GM23248 (cell line): ENCODE measurements around the gene NUP214. TPM values are rescaled to one million over a fixed set of nuclear protein-coding genes. Genes with fewer than 3 reads are reported as not detected.

ENCODE experiments used
- DNase-seq: peaks from one replicate; pipeline ENCODE4 v3.0.0-alpha.2; 2015
- H2AFZ ChIP-seq: fragments of 200-600 bp; sonication (generic); 2 replicates; pipeline ENCODE4 v1.6.1; 2016; ENCODE audit warnings: antibody characterized with exemption
- H3F3A ChIP-seq: fragments of 200-600 bp; sonication (generic); 2 replicates; pipeline ENCODE4 v1.6.1; 2016; ENCODE audit warnings: mild to moderate bottlenecking, antibody characterized with exemption, mixed run types; ENCODE audit not compliant: insufficient read depth
- H3K27ac ChIP-seq: fragments of 200-600 bp; sonication (generic); 2 replicates; pipeline ENCODE4 v1.5.1; 2016; ENCODE audit warnings: mild to moderate bottlenecking
- H3K27me3 ChIP-seq: fragments of 200-600 bp; sonication (generic); replicated peaks from 2 replicates; pipeline ENCODE4 v1.6.1; 2016; ENCODE audit warnings: mild to moderate bottlenecking; ENCODE audit not compliant: insufficient read depth
- H3K36me3 ChIP-seq: fragments of 200-600 bp; sonication (generic); 2 replicates; pipeline ENCODE4 v1.6.1; 2016; ENCODE audit warnings: low read depth, mild to moderate bottlenecking
- H3K4me1 ChIP-seq: fragments of 200-600 bp; sonication (generic); 2 replicates; pipeline ENCODE4 v1.6.1; 2016; ENCODE audit warnings: mild to moderate bottlenecking; ENCODE audit not compliant: insufficient read depth
- H3K4me2 ChIP-seq: fragments of 200-600 bp; sonication (generic); one replicate; pipeline ENCODE4 v1.6.1; 2016; ENCODE audit warnings: mild to moderate bottlenecking; ENCODE audit not compliant: unreplicated experiment
- H3K4me3 ChIP-seq: fragments of 200-600 bp; sonication (generic); 2 replicates; pipeline ENCODE4 v1.5.1; 2016; ENCODE audit warnings: mild to moderate bottlenecking
- H3K79me2 ChIP-seq: fragments of 200-600 bp; sonication (generic); 2 replicates; pipeline ENCODE4 v1.6.1; 2016; ENCODE audit warnings: mild to moderate bottlenecking; ENCODE audit not compliant: insufficient read depth
- H3K9ac ChIP-seq: fragments of 200-600 bp; sonication (generic); 2 replicates; pipeline ENCODE4 v1.6.1; 2016; ENCODE audit warnings: mild to moderate bottlenecking
- H3K9me2 ChIP-seq: fragments of 200-600 bp; sonication (generic); 2 replicates; pipeline ENCODE4 v1.6.1; 2016; ENCODE audit warnings: mixed run types, mild to moderate bottlenecking, moderate library complexity; ENCODE audit not compliant: insufficient read depth
- H3K9me3 ChIP-seq: fragments of 200-600 bp; sonication (generic); one replicate; pipeline ENCODE4 v1.6.1; 2017; ENCODE audit warnings: low read depth
- H4K20me1 ChIP-seq: fragments of 200-600 bp; sonication (generic); 2 replicates; pipeline ENCODE4 v1.6.0; 2016; ENCODE audit not compliant: insufficient read depth
- EZH2 ChIP-seq: fragments of 200-600 bp; sonication (generic); IDR thresholded peaks from 2 replicates; pipeline ENCODE4 v1.6.1; 2018; ENCODE audit warnings: antibody characterized with exemption, mild to moderate bottlenecking; ENCODE audit not compliant: insufficient read depth, poor library complexity, severe bottlenecking
- EZH2phosphoT487 ChIP-seq: fragments of 200-600 bp; sonication (generic); IDR thresholded peaks from 2 replicates; pipeline ENCODE4 v1.6.1; 2018; ENCODE audit warnings: antibody characterized with exemption, moderate library complexity, mild to moderate bottlenecking, low read depth; ENCODE audit not compliant: insufficient read depth
- WGBS, 2 experiments: methylation state at CpG; one replicate each; pipeline ENCODE4 v1.1.6; 2015 to 2017; ENCODE audit warnings: low lambda C conversion rate in 2 of 2, low coverage in 1 of 2; ENCODE audit errors: missing lambda C conversion rate in 2 of 2; 5-methylcytosine and 5-hydroxymethylcytosine counted together
- in situ Hi-C: fragments of 300-500 bp; cut with MboI; formaldehyde crosslinking; loops from 2 replicates; pipeline ENCODE4 v1.15.0; 2020
- polyA plus RNA-seq: library from polyadenylated mRNA; unstranded; fragments of >200 nt; fragmentation: Nextera tagmentation; extraction: Ambion mirVana; gene quantifications from 2 replicates; pipeline ENCODE4 v1.2.1, GENCODE V29; 2016
- total RNA-seq: library from RNA; depleted of rRNA; stranded (reverse); fragments of >200 nt; shearing (Covaris generic); gene quantifications from 2 replicates; pipeline ENCODE4 v1.2.3, GENCODE V29; 2014

NUP214 gene
- total and polyA plus RNA-seq, 2 experiments from 2014 or later: 13.1 to 14.3 TPM

DNA sequence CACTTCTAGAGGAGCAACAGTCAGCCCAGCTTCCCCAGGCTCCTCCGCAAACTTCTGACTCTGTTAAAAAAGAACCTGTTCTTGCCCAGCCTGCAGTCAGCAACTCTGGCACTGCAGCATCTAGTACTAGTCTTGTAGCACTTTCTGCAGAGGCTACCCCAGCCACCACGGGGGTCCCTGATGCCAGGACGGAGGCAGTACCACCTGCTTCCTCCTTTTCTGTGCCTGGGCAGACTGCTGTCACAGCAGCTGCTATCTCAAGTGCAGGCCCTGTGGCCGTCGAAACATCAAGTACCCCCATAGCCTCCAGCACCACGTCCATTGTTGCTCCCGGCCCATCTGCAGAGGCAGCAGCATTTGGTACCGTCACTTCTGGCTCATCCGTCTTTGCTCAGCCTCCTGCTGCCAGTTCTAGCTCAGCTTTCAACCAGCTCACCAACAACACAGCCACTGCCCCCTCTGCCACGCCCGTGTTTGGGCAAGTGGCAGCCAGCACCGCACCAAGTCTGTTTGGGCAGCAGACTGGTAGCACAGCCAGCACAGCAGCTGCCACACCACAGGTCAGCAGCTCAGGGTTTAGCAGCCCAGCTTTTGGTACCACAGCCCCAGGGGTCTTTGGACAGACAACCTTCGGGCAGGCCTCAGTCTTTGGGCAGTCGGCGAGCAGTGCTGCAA is 72.8 kb downstream of the NUP214 start:
- no peak overlapping the region for H2AFZ ChIP-seq
- H3K4me3 ChIP-seq: no peak overlapping the region
- H3K9ac ChIP-seq: no peak overlapping the region
- H3F3A ChIP-seq: no peaks in the 10 kb centered on the region
- no peaks in the 10 kb centered on the region for H3K79me2 ChIP-seq
- no peaks in the 10 kb centered on the region for H3K4me1 ChIP-seq
- H3K27ac ChIP-seq: no peak overlapping the region
- in situ Hi-C loops: no loop called here
- H3K9me2 ChIP-seq: no peaks in the 10 kb centered on the region
- TF ChIP-seq EZH2: no peak
- no peak for TF ChIP-seq EZH2phosphoT487
- WGBS, 2 experiments: 89% methylated on average over 15 of the region's 15 CpGs
- H3K36me3 ChIP-seq: peaks cover 21% of the 10 kb centered on the region
- H4K20me1 ChIP-seq: no peaks in the 10 kb centered on the region
- H3K9me3 ChIP-seq: no peaks in the 10 kb centered on the region
- no peaks in the 10 kb centered on the region for H3K27me3 ChIP-seq
- no peak overlapping the region for H3K4me2 ChIP-seq
- no peak for DNase-seq

DNA sequence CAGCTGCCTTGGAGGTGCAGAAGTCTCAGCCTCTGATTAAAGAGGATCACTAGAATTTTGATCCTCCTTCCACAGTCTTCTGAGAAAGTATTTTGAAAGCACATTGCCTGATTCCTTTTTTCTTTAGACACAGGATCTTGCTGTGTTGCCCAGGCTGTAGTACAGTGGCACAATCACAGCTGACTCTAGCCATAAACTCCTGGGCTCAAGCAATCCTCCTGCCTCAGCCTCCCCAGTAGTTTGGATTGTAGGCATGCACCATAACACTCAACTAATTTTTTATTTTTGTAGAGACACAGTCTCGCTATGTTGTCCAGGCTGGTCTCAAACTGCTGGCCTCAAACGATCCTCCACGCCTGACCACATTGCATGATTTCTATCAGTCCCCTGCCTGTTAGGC is 76.5 kb downstream of the NUP214 start:
- no peak overlapping the region for H3K9ac ChIP-seq
- H3K27ac ChIP-seq: no peak overlapping the region
- no peaks in the 10 kb centered on the region for H3K79me2 ChIP-seq
- TF ChIP-seq EZH2phosphoT487 (no peak), EZH2 (no peak)
- no peaks in the 10 kb centered on the region for H3F3A ChIP-seq
- peaks cover 22% of the 10 kb centered on the region; the same call in 1 of the 2 replicates for H3K36me3 ChIP-seq
- DNase-seq: no peak
- no peaks in the 10 kb centered on the region for H3K27me3 ChIP-seq
- whole genome bisulfite sequencing, 2 experiments: 96 to 98% methylated on average over 3 of the region's 3 CpGs
- no peak overlapping the region for H2AFZ ChIP-seq
- no peak overlapping the region for H3K4me2 ChIP-seq
- no peak overlapping the region for H3K4me3 ChIP-seq
- H3K9me2 ChIP-seq: no peaks in the 10 kb centered on the region
- no peaks in the 10 kb centered on the region for H3K4me1 ChIP-seq
- H4K20me1 ChIP-seq: no peaks in the 10 kb centered on the region
- no peaks in the 10 kb centered on the region for H3K9me3 ChIP-seq
- in situ Hi-C loops: no loop called here

DNA sequence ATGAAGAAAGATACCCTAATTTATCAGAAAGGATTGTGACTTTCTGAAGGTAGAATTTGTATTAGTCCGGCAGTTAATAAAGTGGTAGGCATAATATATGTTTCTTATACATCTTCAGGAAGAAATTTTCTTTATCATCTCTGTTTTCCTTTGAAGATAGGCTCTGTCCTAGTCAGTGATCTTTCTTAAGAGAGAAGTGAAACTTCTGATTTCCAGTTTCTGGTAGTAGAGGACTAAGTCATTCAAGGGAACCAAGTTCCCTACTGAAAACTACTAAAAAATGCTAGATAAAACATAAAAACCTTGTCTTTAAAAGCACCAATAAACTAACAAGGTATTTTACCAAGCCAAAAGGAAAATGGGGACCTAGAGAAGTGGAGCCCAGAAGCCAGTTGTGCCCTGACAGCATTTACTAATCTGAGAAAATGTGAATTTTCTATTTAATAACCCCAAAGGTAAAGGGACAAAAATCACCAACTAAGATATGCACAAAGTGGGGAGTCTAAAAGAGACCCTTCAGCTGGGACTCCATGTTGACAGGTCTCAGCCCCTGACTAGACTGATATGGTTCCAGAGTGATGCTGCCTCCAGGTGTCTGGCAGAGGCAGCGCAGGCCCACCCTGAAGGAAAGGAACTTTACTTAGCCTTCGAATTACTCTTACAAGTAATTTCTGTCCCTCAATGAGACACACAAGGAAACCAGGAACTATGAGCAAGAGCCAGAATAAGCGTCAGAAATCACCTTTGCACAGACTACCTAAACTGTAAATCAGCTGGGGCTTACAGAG is 78.2 kb downstream of the NUP214 start:
- Histone ChIP-seq H3K4me1 (no peaks in the 10 kb centered on the region), H4K20me1 (no peaks in the 10 kb centered on the region), H3K4me3 (no peak overlapping the region), H3K79me2 (no peaks in the 10 kb centered on the region), H3K27ac (no peak overlapping the region), H3F3A (no peaks in the 10 kb centered on the region), H3K9me3 (no peaks in the 10 kb centered on the region), H2AFZ (no peak overlapping the region), H3K9ac (no peak overlapping the region), H3K36me3 (peaks cover 27% of the 10 kb centered on the region; the same call in 1 of the 2 replicates), H3K27me3 (no peaks in the 10 kb centered on the region), H3K4me2 (no peak overlapping the region), H3K9me2 (no peaks in the 10 kb centered on the region)
- DNase-seq: no peak
- in situ Hi-C loops: no loop called here
- no peak for TF ChIP-seq EZH2
- no peak for TF ChIP-seq EZH2phosphoT487
- whole genome bisulfite sequencing, 2 experiments: 98 to 99% methylated on average over 4 of the region's 4 CpGs

DNA sequence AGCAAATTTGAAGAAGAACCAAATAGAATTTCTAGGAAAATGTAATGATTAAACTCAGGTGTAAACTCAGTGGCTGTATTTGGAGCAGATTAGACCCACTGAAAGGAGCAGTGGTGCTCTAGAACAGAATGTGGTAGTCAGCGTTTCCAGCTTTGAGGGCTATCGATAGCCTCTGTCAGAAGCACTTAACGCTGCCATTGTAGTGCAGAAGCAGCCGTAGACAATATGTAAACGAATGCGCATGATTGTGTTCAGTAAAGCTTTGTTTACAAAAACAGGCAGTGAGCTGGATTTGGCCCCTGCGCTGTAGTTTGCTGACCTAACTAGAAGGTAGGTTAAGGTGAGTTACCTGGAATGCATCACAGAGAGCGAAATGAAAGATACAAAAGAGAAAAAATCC is 78.9 kb downstream of the NUP214 start:
- Histone ChIP-seq H3K27ac (no peak overlapping the region), H3F3A (no peaks in the 10 kb centered on the region), H3K9me2 (no peaks in the 10 kb centered on the region), H3K4me1 (no peaks in the 10 kb centered on the region), H3K9ac (no peak overlapping the region), H3K9me3 (no peaks in the 10 kb centered on the region), H3K79me2 (no peaks in the 10 kb centered on the region), H3K36me3 (peaks cover 27% of the 10 kb centered on the region; the same call in 1 of the 2 replicates), H3K4me2 (no peak overlapping the region), H3K4me3 (no peak overlapping the region), H2AFZ (no peak overlapping the region), H4K20me1 (no peaks in the 10 kb centered on the region), H3K27me3 (no peaks in the 10 kb centered on the region)
- TF ChIP-seq EZH2 (no peak), EZH2phosphoT487 (no peak)
- in situ Hi-C loops: no loop called here
- no peak for DNase-seq
- WGBS, 2 experiments: 82 to 83% methylated on average over 8 of the region's 8 CpGs
